Stimulated activated CD8-positive, alpha-beta memory T cell treated with anti-CD3 and anti-CD28 coated beads, Interleukin-2, amount 100 ng/mL, for 48 hours (primary cell): ENCODE results near the gene ING2.
"Not testable (repeated sequence)": the region's sequence is repeated elsewhere in the genome, so short reads cannot be mapped to it uniquely, and the experiment has no call there.

Experiments
- DNase-seq, 2 donors: peaks; one replicate each; pipeline ENCODE4 v3.0.0-alpha.2; 2020; ENCODE audit warnings: low read depth in 2 of 2

The ING2 gene

GRCh38 chr4:183548306-183548705, 43.4 kb downstream of the ING2 start:
- DNase-seq, result no peak

- no peak for DNase-seq
Measured at GRCh38 chr4:183550345-183551093, 45.7 kb downstream of the ING2 start.

- DNase-seq, result no peak
Measured at GRCh38 chr4:183552274-183553146, 47.7 kb downstream of the ING2 start.

GRCh38 chr4:183553147-183553478, 48.3 kb downstream of the ING2 start:
- DNase-seq, result not testable (repeated sequence)

- DNase-seq, result no peak
Measured at GRCh38 chr4:183553601-183554345, 48.9 kb downstream of the ING2 start.

GRCh38 chr4:183554346-183554686, 49.5 kb downstream of the ING2 start:
- DNase-seq, result no peak

GRCh38 chr4:183554878-183555585, 50.2 kb downstream of the ING2 start:
- DNase-seq, result no peak

GRCh38 chr4:183556947-183557346, 52.1 kb downstream of the ING2 start:
- no peak for DNase-seq

- no peak for DNase-seq
Measured at GRCh38 chr4:183557611-183558010, 52.8 kb downstream of the ING2 start.

- DNase-seq, result no peak
Measured at GRCh38 chr4:183558873-183559272, 54.0 kb downstream of the ING2 start.

- DNase-seq, result no peak
Measured at GRCh38 chr4:183561905-183562304, 57.0 kb downstream of the ING2 start.
